Left ventricle myocardium inferior (tissue), 1 donor: ENCODE data around the gene ST6GALNAC2. TPM values are rescaled to one million over a fixed set of nuclear protein-coding genes. Genes with fewer than 3 reads are reported as not detected.
"Not testable (repeated sequence)": the region's sequence is repeated elsewhere in the genome, so short reads cannot be mapped to it uniquely, and the experiment has no call there.

Experiments used
- DNase-seq: peaks from one replicate; pipeline ENCODE4 v3.0.0-alpha.2; 2020
- H3K27ac ChIP-seq: fragments of 200-600 bp; replicated peaks from 2 replicates; pipeline ENCODE4 v1.8.0; 2021
- H3K27me3 ChIP-seq: fragments of 200-600 bp; 2 replicates; pipeline ENCODE4 v1.8.0; 2021; ENCODE audit warnings: low read depth
- H3K36me3 ChIP-seq: fragments of 200-600 bp; 2 replicates; pipeline ENCODE4 v1.8.0; 2021
- H3K4me1 ChIP-seq: fragments of 200-600 bp; 2 replicates; pipeline ENCODE4 v1.8.0; 2021
- H3K4me3 ChIP-seq: fragments of 200-600 bp; 2 replicates; pipeline ENCODE4 v1.8.0; 2021; ENCODE audit warnings: mild to moderate bottlenecking, moderate library complexity
- H3K9me3 ChIP-seq: fragments of 200-600 bp; replicated peaks from 2 replicates; pipeline ENCODE4 v1.8.0; 2021
- intact Hi-C: fragments of 100-400 bp; cut with micrococcal nuclease; formaldehyde crosslinking; loops from one replicate; pipeline ENCODE4 v1.11.0; 2022
- total RNA-seq: library from RNA; stranded (reverse); fragmentation: NEBNext Ultra II Directional; extraction: Animal tissue kit (Norgen Biotek cat#: 25700); gene quantifications from one replicate; pipeline ENCODE4 v1.2.1, GENCODE V29; 2021
- TF ChIP-seq, protein P1 (sequence below): fragments of 200-600 bp; IDR thresholded peaks from 2 replicates; pipeline ENCODE4 v1.8.0; 2021; ENCODE audit warnings: antibody characterized with exemption, mild to moderate bottlenecking, borderline replicate concordance
- donor health status: DM: no; HTN: yes; CAD: no; lungs with severe emphysema.

Gene ST6GALNAC2
- total RNA-seq, 1 donor from 2014 or later = 4.3 TPM

DNA sequence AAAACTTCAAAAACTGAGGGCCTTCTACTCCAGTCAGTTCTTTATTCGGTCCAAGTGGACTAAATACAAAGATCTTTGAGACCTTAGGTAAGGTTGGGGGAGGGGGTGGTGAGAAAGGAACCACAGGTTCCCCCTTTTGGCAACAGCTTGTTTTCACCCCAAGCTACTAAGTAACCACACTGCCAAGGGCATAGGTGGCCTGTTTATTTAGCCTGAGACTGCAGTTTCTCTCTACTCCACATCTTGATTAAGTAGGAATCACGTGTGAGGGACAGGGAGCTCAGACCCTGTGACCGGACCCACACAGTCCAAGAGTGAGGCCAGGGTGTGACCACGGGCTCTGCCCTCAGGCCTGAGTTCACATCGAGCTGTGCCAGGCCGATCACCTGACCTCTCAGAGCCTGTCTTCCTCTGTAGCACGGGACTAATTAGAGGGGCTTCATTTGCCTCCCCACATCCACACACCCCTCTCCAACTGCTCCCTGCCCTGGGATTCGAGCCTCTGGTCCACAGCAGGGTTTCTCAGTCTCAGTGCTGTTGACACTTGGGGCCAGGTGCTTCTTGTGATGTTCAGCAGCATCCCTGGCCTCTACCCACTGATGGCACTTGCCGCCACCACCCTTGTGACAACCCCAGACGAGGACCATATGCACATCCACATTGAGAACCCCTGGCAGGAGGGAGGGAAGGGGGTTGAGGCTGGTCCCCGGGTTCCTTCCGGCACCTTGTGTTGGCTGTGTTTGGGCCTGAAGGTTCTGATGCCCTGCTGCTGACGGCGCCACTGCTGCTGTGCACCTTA, 17.8 kb downstream of the ST6GALNAC2 start:
- Histone ChIP-seq H3K27me3 (no peaks in the 10 kb centered on the region), H3K27ac (peak overlapping the region; percentile 11), H3K36me3 (peaks cover 24% of the 10 kb centered on the region), H3K9me3 (no peaks in the 10 kb centered on the region), H3K4me3 (no peak overlapping the region), H3K4me1 (peaks cover 35% of the 10 kb centered on the region)
- DNase-seq = no peak
- TF ChIP-seq, protein P1, sequence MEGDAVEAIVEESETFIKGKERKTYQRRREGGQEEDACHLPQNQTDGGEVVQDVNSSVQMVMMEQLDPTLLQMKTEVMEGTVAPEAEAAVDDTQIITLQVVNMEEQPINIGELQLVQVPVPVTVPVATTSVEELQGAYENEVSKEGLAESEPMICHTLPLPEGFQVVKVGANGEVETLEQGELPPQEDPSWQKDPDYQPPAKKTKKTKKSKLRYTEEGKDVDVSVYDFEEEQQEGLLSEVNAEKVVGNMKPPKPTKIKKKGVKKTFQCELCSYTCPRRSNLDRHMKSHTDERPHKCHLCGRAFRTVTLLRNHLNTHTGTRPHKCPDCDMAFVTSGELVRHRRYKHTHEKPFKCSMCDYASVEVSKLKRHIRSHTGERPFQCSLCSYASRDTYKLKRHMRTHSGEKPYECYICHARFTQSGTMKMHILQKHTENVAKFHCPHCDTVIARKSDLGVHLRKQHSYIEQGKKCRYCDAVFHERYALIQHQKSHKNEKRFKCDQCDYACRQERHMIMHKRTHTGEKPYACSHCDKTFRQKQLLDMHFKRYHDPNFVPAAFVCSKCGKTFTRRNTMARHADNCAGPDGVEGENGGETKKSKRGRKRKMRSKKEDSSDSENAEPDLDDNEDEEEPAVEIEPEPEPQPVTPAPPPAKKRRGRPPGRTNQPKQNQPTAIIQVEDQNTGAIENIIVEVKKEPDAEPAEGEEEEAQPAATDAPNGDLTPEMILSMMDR = no peak
- intact Hi-C loops = no loop called here

DNA sequence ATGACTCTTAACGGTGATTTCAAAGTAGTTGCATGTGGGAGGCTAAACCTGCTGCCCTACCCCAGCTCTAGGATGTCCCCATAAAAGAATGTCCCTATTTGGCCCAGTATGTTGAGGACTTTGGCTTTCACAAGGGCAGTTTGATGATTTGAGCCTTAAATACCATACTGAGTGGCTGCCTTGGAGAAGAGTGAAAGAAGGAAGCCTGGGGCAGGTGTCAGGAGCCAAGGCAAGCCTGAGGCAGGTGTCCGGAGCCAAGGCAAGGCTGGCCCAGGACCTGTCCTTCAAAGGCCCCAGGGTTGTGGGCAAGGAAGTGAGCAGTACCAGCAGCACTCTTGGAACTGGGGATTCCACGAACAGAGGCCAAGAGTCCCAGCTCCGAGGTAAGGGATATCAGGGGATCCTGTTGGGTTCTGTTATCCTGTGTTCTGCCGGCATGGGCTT, 18.6 kb downstream of the ST6GALNAC2 start:
- H3K4me3 ChIP-seq = no peak overlapping the region
- peaks cover 29% of the 10 kb centered on the region for H3K36me3 ChIP-seq
- no peak overlapping the region for H3K27ac ChIP-seq
- TF ChIP-seq, protein P1 = no peak
- DNase-seq = no peak
- H3K27me3 ChIP-seq = no peaks in the 10 kb centered on the region
- peaks cover 41% of the 10 kb centered on the region for H3K4me1 ChIP-seq
- intact Hi-C loops = no loop called here
- H3K9me3 ChIP-seq = no peaks in the 10 kb centered on the region

DNA sequence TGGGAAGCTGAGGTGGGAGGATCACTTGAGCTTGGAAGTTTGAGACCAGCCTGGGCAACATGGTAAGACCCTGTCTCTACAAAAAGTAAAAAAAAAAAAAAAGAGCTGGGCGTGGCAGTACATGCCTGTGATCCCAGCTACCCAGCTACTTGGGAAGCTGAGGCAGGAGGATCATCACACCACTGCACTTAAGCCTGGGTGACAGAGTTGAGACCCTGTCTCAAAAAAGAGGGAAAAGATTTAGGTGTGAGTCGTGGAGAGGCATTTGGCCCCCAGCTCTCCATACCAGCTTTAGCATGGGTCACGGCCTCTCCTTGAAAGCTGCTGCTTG, 19.1 kb downstream of the ST6GALNAC2 start:
- Histone ChIP-seq H3K27ac (no peak overlapping the region), H3K36me3 (peaks cover 33% of the 10 kb centered on the region)
- intact Hi-C loops = no loop called here

DNA sequence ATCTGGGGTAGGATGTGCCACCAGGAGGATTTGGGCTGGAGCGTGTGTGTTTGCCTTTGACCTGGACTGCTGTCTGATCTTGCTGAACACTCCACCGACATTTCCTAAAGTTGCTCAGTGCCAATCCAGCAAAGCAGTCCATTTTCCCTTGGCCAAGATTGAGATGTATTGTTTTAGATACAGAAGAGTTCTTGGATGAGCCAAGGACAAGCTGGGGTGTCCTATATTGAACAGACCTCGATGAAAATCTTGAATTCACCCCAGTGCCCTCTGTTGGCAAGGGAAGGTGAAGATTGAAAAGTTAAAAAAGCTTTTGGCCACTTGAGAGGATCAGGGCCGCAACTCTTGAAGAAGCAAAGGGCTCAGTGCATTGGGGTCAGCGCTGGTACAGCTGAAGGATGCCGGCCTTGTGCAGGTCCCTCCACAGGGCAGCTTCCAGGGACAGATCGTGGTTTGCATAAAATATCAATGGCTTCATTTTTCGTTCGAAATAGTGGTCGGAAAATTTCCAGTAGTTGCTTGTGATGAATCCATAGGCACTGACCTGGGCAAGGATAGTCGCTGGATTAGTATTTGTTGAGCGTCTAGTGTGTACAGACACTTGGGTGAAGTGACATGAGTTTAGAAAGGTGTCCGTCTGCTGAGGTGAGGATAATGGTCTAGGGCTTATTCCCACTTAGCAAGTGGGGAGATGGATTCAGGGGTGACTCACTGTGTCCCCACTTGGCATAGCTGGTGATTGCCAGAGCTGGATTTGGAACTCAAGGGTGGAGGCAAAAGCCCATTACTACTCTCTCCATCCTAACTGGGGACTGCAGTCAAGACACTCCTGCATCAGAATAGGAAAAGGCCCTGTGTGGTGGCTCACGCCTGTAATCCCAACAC, 19.7 kb downstream of the ST6GALNAC2 start:
- TF ChIP-seq, protein P1 = no peak
- Histone ChIP-seq H3K27ac (no peak overlapping the region), H3K9me3 (no peaks in the 10 kb centered on the region), H3K4me1 (peaks cover 51% of the 10 kb centered on the region), H3K4me3 (no peak overlapping the region), H3K36me3 (peaks cover 38% of the 10 kb centered on the region), H3K27me3 (no peaks in the 10 kb centered on the region)
- no peak for DNase-seq
- intact Hi-C loops = no loop called here

More for the DNA sequence above, 19.1 kb downstream of the ST6GALNAC2 start:
- DNase-seq = no peak
- peaks cover 45% of the 10 kb centered on the region for H3K4me1 ChIP-seq
- H3K4me3 ChIP-seq = no peak overlapping the region
- H3K27me3 ChIP-seq = no peaks in the 10 kb centered on the region
- TF ChIP-seq, protein P1 = no peak
- no peaks in the 10 kb centered on the region for H3K9me3 ChIP-seq

DNA sequence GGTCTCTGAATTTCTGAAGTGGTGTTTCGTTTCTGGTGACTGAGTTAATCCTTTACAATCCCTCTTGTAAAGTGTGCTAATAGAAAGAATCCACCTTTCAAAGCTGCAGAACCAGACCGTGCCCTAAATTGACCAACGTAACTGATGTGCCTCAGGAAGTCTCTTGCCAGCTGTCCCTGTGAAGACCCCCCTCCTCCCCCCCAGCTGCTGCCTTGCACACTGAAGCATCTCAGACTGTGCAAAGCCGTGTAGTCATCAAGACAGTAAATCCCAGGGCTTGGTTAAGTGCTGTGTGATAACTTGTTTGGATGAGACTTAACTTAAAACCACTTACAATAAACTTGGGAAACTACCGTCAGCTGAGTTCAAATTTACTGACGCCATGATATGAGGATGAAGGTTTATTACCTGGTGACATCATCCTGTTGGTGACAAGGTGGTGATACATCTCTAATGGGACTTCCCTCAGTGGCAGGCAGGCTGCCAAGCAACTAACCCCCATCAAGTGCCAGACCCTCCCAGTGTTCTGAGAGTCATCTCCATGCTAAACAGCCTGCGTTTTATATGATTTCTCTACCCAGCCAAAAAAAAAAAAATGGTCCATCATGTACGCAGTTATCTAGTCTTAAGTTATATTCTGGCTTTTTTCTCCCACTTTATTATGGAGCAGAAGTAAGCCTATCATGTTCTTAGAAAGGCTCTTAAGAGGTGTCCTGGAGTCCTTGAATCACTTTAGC, 20.5 kb downstream of the ST6GALNAC2 start:
- H3K27ac ChIP-seq, H3K9me3 ChIP-seq, intact Hi-C loops, H3K27me3 ChIP-seq, H3K4me3 ChIP-seq, DNase-seq: not testable (repeated sequence)
- peaks cover 38% of the 10 kb centered on the region for H3K36me3 ChIP-seq
- H3K4me1 ChIP-seq = peaks cover 58% of the 10 kb centered on the region

DNA sequence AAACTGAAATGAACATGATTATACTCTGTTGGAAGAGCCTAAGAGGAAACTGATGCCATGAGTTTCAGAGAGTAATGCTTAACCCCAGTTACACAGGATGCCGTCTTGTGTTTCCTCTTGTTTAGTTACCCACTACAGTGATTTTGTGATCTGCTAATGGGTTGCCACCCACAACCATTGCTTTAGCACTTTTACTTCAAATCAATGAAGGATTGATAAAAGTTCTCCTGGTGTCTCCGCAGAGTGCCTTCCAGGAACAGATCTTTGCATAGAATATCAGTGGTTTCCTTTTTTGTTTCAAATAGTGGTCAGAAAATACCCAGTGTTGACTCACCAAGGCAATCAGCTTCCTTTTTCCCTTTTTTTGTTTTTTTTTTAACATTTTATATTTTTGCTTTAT, 22.3 kb downstream of the ST6GALNAC2 start:
- H3K27me3 ChIP-seq, H3K9me3 ChIP-seq, H3K4me3 ChIP-seq, H3K27ac ChIP-seq, intact Hi-C loops, DNase-seq: not testable (repeated sequence)
- H3K4me1 ChIP-seq = peaks cover 71% of the 10 kb centered on the region
- peaks cover 38% of the 10 kb centered on the region for H3K36me3 ChIP-seq
